Measurements from ENCODE around the gene UMODL1.

The UMODL1 gene

GRCh38 chr21:42056996-42057689, 14.0 kb upstream of the UMODL1 start:
- no peak for DNase-seq (ENCODE audit: low spot score)
- TF ChIP-seq, protein P1, sequence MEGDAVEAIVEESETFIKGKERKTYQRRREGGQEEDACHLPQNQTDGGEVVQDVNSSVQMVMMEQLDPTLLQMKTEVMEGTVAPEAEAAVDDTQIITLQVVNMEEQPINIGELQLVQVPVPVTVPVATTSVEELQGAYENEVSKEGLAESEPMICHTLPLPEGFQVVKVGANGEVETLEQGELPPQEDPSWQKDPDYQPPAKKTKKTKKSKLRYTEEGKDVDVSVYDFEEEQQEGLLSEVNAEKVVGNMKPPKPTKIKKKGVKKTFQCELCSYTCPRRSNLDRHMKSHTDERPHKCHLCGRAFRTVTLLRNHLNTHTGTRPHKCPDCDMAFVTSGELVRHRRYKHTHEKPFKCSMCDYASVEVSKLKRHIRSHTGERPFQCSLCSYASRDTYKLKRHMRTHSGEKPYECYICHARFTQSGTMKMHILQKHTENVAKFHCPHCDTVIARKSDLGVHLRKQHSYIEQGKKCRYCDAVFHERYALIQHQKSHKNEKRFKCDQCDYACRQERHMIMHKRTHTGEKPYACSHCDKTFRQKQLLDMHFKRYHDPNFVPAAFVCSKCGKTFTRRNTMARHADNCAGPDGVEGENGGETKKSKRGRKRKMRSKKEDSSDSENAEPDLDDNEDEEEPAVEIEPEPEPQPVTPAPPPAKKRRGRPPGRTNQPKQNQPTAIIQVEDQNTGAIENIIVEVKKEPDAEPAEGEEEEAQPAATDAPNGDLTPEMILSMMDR (IDR thresholded peaks at IDR 0.05; ENCODE audit: extremely low read depth, missing control alignments): no peak

- DNase-seq (ENCODE audit: low spot score): no peak
- TF ChIP-seq, protein P1 (IDR thresholded peaks at IDR 0.05; ENCODE audit: extremely low read depth, missing control alignments): no peak
Observed at GRCh38 chr21:42057851-42058437, 13.2 kb upstream of the UMODL1 start.

DNA sequence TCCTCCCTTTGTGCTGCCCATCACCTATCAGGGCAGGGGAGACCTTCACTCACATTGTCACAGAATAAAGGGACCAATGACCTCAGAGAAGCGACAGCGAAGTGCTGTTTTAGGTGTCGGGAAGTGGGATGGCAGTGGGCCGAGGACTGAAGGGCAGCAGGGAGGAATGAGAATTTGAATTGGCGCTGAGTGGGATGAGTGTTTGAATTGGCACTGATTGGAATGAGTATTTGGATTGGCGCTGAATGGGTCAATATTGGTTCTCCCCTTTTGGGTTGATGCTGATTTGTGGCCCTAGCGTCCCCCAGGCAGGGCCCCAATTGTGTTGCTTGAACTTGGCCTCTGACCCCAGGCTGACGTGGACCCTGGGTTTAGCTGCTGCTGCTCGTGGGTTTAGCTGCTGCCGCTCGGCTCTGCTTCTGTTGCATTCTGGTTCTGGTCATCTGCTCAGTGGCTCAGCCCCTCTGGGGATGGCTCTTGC, 12.4 kb upstream of the UMODL1 start:
- TF ChIP-seq, protein P1 (IDR thresholded peaks at IDR 0.05; ENCODE audit: extremely low read depth, missing control alignments): no peak

GRCh38 chr21:42059141-42059540, 12.0 kb upstream of the UMODL1 start:
- no peak for DNase-seq (ENCODE audit: low spot score)
- TF ChIP-seq, protein P1 (IDR thresholded peaks at IDR 0.05; ENCODE audit: extremely low read depth, missing control alignments): no peak

More for the DNA sequence above, 12.4 kb upstream of the UMODL1 start:
- DNase-seq (ENCODE audit: low spot score): no peak

- DNase-seq (ENCODE audit: low spot score): no peak
- TF ChIP-seq, protein P1 (IDR thresholded peaks at IDR 0.05; ENCODE audit: extremely low read depth, missing control alignments): no peak
Observed at GRCh38 chr21:42059721-42060120, 11.4 kb upstream of the UMODL1 start.

DNA sequence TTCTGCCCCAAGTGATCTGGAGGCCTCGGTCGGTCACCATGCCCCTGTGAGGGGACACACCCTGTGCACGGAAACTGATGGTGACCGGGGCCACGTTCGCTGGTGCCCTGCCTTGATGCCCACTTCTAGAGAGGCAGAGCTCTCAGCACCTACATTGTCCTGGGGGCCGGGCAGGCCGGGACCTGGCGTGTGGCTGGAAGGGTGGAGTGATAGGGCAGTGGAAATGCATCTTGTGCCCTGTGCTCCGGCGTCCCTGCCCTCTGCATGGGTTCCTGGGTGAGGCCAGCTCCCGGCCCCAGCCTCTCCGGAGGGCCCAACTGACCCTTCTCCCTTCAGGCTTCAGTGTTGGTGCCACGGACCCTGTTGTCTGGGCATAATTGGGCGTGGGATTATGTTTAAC, 11.0 kb upstream of the UMODL1 start:
- TF ChIP-seq, protein P1 (IDR thresholded peaks at IDR 0.05; ENCODE audit: extremely low read depth, missing control alignments): no peak
- no peak for DNase-seq (ENCODE audit: low spot score)

GRCh38 chr21:42061195-42061985, 9.7 kb upstream of the UMODL1 start:
- DNase-seq (ENCODE audit: low spot score): peak; percentile 79
- TF ChIP-seq, protein P1 (IDR thresholded peaks at IDR 0.05; ENCODE audit: extremely low read depth, missing control alignments): no peak
